HL-60 (cell line): ENCODE data around the gene P4HA1.

Experiments used
- CTCF ChIP-seq: IDR thresholded peaks from one replicate; pipeline ENCODE4 v1.5.1; 2011; ENCODE audit warnings: low read length, control low read depth, inconsistent platforms; ENCODE audit not compliant: insufficient read depth
- GABPA ChIP-seq: IDR thresholded peaks from 2 replicates; pipeline ENCODE4 v1.6.1; 2012; ENCODE audit warnings: low read depth
- POLR2AphosphoS5 ChIP-seq: IDR thresholded peaks from 2 replicates; pipeline ENCODE4 v1.6.1; 2012; ENCODE audit warnings: low read depth
- TF ChIP-seq, protein P1 (sequence below): IDR thresholded peaks from 2 replicates; pipeline ENCODE4 v1.6.1; 2012; ENCODE audit warnings: low read depth; ENCODE audit not compliant: insufficient replicate concordance

- no peak for TF ChIP-seq POLR2AphosphoS5
- TF ChIP-seq CTCF, result no peak
- TF ChIP-seq, protein P1, sequence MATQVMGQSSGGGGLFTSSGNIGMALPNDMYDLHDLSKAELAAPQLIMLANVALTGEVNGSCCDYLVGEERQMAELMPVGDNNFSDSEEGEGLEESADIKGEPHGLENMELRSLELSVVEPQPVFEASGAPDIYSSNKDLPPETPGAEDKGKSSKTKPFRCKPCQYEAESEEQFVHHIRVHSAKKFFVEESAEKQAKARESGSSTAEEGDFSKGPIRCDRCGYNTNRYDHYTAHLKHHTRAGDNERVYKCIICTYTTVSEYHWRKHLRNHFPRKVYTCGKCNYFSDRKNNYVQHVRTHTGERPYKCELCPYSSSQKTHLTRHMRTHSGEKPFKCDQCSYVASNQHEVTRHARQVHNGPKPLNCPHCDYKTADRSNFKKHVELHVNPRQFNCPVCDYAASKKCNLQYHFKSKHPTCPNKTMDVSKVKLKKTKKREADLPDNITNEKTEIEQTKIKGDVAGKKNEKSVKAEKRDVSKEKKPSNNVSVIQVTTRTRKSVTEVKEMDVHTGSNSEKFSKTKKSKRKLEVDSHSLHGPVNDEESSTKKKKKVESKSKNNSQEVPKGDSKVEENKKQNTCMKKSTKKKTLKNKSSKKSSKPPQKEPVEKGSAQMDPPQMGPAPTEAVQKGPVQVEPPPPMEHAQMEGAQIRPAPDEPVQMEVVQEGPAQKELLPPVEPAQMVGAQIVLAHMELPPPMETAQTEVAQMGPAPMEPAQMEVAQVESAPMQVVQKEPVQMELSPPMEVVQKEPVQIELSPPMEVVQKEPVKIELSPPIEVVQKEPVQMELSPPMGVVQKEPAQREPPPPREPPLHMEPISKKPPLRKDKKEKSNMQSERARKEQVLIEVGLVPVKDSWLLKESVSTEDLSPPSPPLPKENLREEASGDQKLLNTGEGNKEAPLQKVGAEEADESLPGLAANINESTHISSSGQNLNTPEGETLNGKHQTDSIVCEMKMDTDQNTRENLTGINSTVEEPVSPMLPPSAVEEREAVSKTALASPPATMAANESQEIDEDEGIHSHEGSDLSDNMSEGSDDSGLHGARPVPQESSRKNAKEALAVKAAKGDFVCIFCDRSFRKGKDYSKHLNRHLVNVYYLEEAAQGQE, result no peak
- no peak for TF ChIP-seq GABPA
Observed at GRCh38 chr10:73116017-73116416, 19.4 kb upstream of the P4HA1 start.
